ENCODE measurements around the gene SGSH.

Gene SGSH

GRCh38 chr17:80216473-80217456, 3.4 kb downstream of the SGSH start:
- H3K4me3 ChIP-seq (ENCODE audit: low read depth, low read length): no peak overlapping the region
- peaks cover 8% of the 10 kb centered on the region; the same call in 1 of the 2 replicates for H3K4me1 ChIP-seq (ENCODE audit: control insufficient read depth, insufficient read depth, low read length)
- peaks cover 14 to 68% of the 10 kb centered on the region in 2 experiments for H3K36me3 ChIP-seq (ENCODE audit: control insufficient read depth in 2 of 2, insufficient read depth in 1 of 2, low read length in 2 of 2)
- no peaks in the 10 kb centered on the region for H3K9me3 ChIP-seq (ENCODE audit: control insufficient read depth, insufficient read depth, low read depth, low read length)
- H3K27ac ChIP-seq (ENCODE audit: extremely low read depth, low read depth, low read length): no peak overlapping the region
- TF ChIP-seq ZNF658 (tag by site-specific recombination; IDR thresholded peaks at IDR 0.05): no peak
- no peak for TF ChIP-seq ZNF214 (tag by site-specific recombination; IDR thresholded peaks at IDR 0.05; ENCODE audit: borderline replicate concordance)
- TF ChIP-seq BCL11B (tag by site-specific recombination; IDR thresholded peaks at IDR 0.05; ENCODE audit: low read depth): no peak
- TF ChIP-seq ZBTB11 (tag by site-specific recombination; conservative IDR thresholded peaks at IDR 0.05; ENCODE audit: low read depth): no peak
- TF ChIP-seq ZNF600 (tag by site-specific recombination; IDR thresholded peaks at IDR 0.05): peak; percentile 35; the same call in 1 of the 2 replicates
- no peak for TF ChIP-seq ZFP41 (tag by site-specific recombination; IDR thresholded peaks at IDR 0.05; ENCODE audit: borderline replicate concordance)
- no peak for TF ChIP-seq ZNF558 (tag by site-specific recombination; IDR thresholded peaks at IDR 0.05)
- TF ChIP-seq ZNF513 (tag by site-specific recombination; IDR thresholded peaks at IDR 0.05): no peak
- no peak for TF ChIP-seq ZNF792 (tag by site-specific recombination; IDR thresholded peaks at IDR 0.05)
- ChIA-PET CTCF (interaction anchor here (1.2 kb wide), 1 partner anchor 67 kb away, joined by 3 read pairs; no protein-coding TSS in a partner anchor), POLR2A (no interaction called here)

GRCh38 chr17:80214878-80215210, 5.3 kb downstream of the SGSH start:
- ChIA-PET POLR2A (no interaction called here), CTCF (interaction anchor here (0.5 kb wide), 1 partner anchor 11 kb away, joined by 3 read pairs; no protein-coding TSS in a partner anchor)
- Histone ChIP-seq H3K4me3 (ENCODE audit: low read depth, low read length) (no peak overlapping the region), H3K36me3 (ENCODE audit: control insufficient read depth in 2 of 2, insufficient read depth in 1 of 2, low read length in 2 of 2) (peaks cover 14 to 87% of the 10 kb centered on the region in 2 experiments), H3K4me1 (ENCODE audit: control insufficient read depth, insufficient read depth, low read length) (peaks cover 4% of the 10 kb centered on the region; the same call in 1 of the 2 replicates), H3K9me3 (ENCODE audit: control insufficient read depth, insufficient read depth, low read depth, low read length) (no peaks in the 10 kb centered on the region), H3K27ac (ENCODE audit: extremely low read depth, low read depth, low read length) (no peak overlapping the region)
- no peak for TF ChIP-seq YY1 (tag by site-specific recombination; IDR thresholded peaks at IDR 0.05)
- TF ChIP-seq ZNF341 (tag by site-specific recombination; IDR thresholded peaks at IDR 0.05; ENCODE audit: low read depth): no peak
- TF ChIP-seq ZNF626 (tag by site-specific recombination; IDR thresholded peaks at IDR 0.05): no peak
- TF ChIP-seq ZNF140 (tag by site-specific recombination; IDR thresholded peaks at IDR 0.05): no peak
- TF ChIP-seq ZNF837 (tag by site-specific recombination; IDR thresholded peaks at IDR 0.05): no peak
- TF ChIP-seq ZNF223 (tag by site-specific recombination; IDR thresholded peaks at IDR 0.05): no peak
- no peak for TF ChIP-seq ZNF654 (tag by site-specific recombination; IDR thresholded peaks at IDR 0.05; ENCODE audit: low read depth)
- no peak for TF ChIP-seq ZNF184 (tag by site-specific recombination; IDR thresholded peaks at IDR 0.05)
- TF ChIP-seq ZNF600 (tag by site-specific recombination; IDR thresholded peaks at IDR 0.05): no peak
- no peak for TF ChIP-seq PATZ1 (tag by site-specific recombination; IDR thresholded peaks at IDR 0.05)
- TF ChIP-seq ZNF2 (tag by site-specific recombination; IDR thresholded peaks at IDR 0.05): no peak
- TF ChIP-seq ZNF148 (tag by site-specific recombination; IDR thresholded peaks at IDR 0.05; ENCODE audit: borderline replicate concordance): no peak
- TF ChIP-seq ZNF202 (tag by site-specific recombination; IDR thresholded peaks at IDR 0.05; ENCODE audit: borderline replicate concordance): no peak
- no peak for TF ChIP-seq SP7 (tag by site-specific recombination; IDR thresholded peaks at IDR 0.05)
- TF ChIP-seq ZNF138 (tag by site-specific recombination; IDR thresholded peaks at IDR 0.05; ENCODE audit: borderline replicate concordance): no peak
- no peak for TF ChIP-seq ZEB2 (tag by site-specific recombination; IDR thresholded peaks at IDR 0.05)

All from HEK293 (cell line).